Esophagus muscularis mucosa (tissue), 4 donors: ENCODE results near the gene PRDM16.

Source experiments
- EP300 ChIP-seq: sonication (generic); formaldehyde crosslinking; IDR thresholded peaks from one replicate; pipeline ENCODE4 v1.6.1; 2017; ENCODE audit warnings: antibody characterized with exemption
- POLR2AphosphoS5 ChIP-seq, 2 donors: sonication (generic); formaldehyde crosslinking; IDR thresholded peaks; one replicate each; pipeline ENCODE4 v1.6.1; 2017; ENCODE audit warnings: antibody characterized with exemption in 2 of 2
- TF ChIP-seq, protein P1 (sequence below), 3 experiments: fragments of 200-600 bp in 2 of 3; fragments of 450-650 bp in 1 of 3; sonication (generic) in 2 of 3; IDR thresholded peaks; one replicate each; pipeline ENCODE4 v1.5.1; 2017 to 2019; ENCODE audit warnings: antibody characterized with exemption in 3 of 3, mild to moderate bottlenecking in 2 of 3, moderate library complexity in 1 of 3

GRCh38 chr1:3151456-3151855, 82.5 kb downstream of the PRDM16 start:
- TF ChIP-seq, protein P1, sequence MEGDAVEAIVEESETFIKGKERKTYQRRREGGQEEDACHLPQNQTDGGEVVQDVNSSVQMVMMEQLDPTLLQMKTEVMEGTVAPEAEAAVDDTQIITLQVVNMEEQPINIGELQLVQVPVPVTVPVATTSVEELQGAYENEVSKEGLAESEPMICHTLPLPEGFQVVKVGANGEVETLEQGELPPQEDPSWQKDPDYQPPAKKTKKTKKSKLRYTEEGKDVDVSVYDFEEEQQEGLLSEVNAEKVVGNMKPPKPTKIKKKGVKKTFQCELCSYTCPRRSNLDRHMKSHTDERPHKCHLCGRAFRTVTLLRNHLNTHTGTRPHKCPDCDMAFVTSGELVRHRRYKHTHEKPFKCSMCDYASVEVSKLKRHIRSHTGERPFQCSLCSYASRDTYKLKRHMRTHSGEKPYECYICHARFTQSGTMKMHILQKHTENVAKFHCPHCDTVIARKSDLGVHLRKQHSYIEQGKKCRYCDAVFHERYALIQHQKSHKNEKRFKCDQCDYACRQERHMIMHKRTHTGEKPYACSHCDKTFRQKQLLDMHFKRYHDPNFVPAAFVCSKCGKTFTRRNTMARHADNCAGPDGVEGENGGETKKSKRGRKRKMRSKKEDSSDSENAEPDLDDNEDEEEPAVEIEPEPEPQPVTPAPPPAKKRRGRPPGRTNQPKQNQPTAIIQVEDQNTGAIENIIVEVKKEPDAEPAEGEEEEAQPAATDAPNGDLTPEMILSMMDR (IDR thresholded peaks at IDR 0.05), result no peak
- TF ChIP-seq POLR2AphosphoS5 (IDR thresholded peaks at IDR 0.05), result no peak
- no peak for TF ChIP-seq EP300
